IgD-negative memory B cell (primary cell): ENCODE measurements around the gene SCAPER. TPM values are rescaled to one million over a fixed set of nuclear protein-coding genes. Genes with fewer than 3 reads are reported as not detected.
"Not testable (repeated sequence)": the region's sequence is repeated elsewhere in the genome, so short reads cannot be mapped to it uniquely, and the experiment has no call there.

ENCODE experiments used
- H3K27ac Mint-ChIP-seq, 3 donors: one replicate each; pipeline ENCODE4 v1.8.0; 2020 to 2022; ENCODE audit warnings: mild to moderate bottlenecking in 3 of 3, mixed read lengths in 3 of 3, moderate library complexity in 1 of 3
- H3K27me3 Mint-ChIP-seq: one replicate; pipeline ENCODE4 v1.8.0; 2021; ENCODE audit warnings: mixed read lengths
- H3K36me3 Mint-ChIP-seq: one replicate; pipeline ENCODE4 v1.8.0; 2020; ENCODE audit warnings: mild to moderate bottlenecking, mixed read lengths
- H3K4me1 Mint-ChIP-seq, 3 donors: one replicate each; pipeline ENCODE4 v1.8.0; 2020 to 2022; ENCODE audit warnings: mixed read lengths in 3 of 3, mild to moderate bottlenecking in 1 of 3
- H3K4me3 Mint-ChIP-seq, 4 donors: one replicate each; pipeline ENCODE4 v1.8.0; 2020 to 2022; ENCODE audit warnings: mild to moderate bottlenecking in 4 of 4, mixed read lengths in 4 of 4, moderate library complexity in 3 of 4
- H3K9me3 Mint-ChIP-seq, 3 donors: one replicate each; pipeline ENCODE4 v1.8.0; 2020 to 2021; ENCODE audit warnings: mixed read lengths in 3 of 3, mild to moderate bottlenecking in 1 of 3
- polyA plus RNA-seq: library from polyadenylated mRNA; unstranded; fragments of 300-500 nt; fragmentation: Illumina TruSeq; gene quantifications from one replicate; pipeline ENCODE4 v1.2.3, GENCODE V29; 2021

Gene SCAPER
- polyA plus RNA-seq, 1 donor from 2014 or later = 25.6 TPM

DNA sequence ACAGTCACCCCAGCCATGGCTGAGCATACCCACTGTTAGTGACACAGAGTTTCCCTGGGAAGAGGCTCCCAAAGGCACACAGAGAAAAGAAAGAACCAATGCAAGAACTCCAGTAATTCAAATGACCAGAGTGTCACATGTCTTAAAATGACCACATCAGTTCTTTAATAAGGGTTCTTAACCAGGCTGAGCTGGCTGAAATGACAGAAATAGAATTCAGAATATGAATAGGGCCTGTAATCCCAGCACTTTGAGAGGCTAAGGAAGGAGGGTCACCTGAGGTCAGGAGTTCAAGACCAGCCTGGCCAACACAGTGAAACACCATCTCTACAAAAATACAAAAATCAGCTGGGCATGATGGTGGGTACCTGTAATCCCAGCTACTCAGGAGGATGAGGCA is 54.8 kb downstream of the SCAPER start:
- H3K27ac Mint-ChIP-seq, H3K4me3 Mint-ChIP-seq, H3K27me3 Mint-ChIP-seq: not testable (repeated sequence)
- Mint-ChIP-seq H3K9me3 (peaks cover 13 to 22% (median 22%) of the 10 kb centered on the region in 3 donors), H3K4me1 (peaks cover 1 to 16% (median 7%) of the 10 kb centered on the region in 3 donors), H3K36me3 (peaks cover 38% of the 10 kb centered on the region)

DNA sequence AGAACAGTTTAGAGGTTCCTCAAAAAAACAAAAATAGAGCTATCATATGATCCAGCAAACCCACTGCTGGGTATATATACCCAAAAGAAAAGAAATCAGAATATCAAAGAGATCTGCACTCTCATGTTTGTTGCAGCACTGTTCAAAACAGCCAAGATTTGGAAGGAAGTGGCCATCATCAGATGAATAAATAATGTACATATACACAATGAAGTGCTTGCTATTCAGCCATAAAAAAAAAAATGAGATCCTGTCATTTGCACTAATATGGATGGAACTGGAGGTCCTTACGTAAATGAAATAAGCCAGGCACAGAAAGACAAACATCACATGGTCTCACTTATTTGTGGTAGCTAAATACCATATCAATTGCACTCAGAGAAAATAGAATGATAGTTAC is 58.4 kb downstream of the SCAPER start:
- H3K4me3 Mint-ChIP-seq = no peak overlapping the region
- H3K27me3 Mint-ChIP-seq = no peaks in the 10 kb centered on the region
- peaks cover 4 to 9% (median 8%) of the 10 kb centered on the region in 3 donors for H3K9me3 Mint-ChIP-seq
- H3K27ac Mint-ChIP-seq = no peak overlapping the region
- peaks cover 18% of the 10 kb centered on the region for H3K36me3 Mint-ChIP-seq
- H3K4me1 Mint-ChIP-seq = peaks cover 17 to 41% (median 26%) of the 10 kb centered on the region in 3 donors

DNA sequence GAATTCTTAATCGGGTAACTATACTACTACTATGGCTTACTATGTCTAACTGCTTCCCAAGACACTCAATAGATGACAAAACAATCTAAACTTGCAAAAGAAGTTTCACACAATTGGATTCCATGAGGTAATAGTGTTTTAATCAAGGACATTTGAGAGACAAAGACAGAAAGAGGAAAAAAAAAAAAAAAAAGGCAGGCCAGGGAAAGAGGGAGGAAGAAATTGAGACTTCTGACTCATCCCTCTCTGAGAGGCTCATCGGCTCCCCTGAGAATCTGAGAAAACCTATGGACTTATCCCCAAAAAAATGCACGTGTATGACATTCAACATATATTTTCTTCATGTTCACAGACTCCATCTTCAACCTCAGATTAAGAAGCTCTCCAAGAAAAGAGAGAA is 61.0 kb downstream of the SCAPER start:
- Mint-ChIP-seq H3K4me1 (peaks cover 22 to 41% (median 26%) of the 10 kb centered on the region in 3 donors), H3K36me3 (peaks cover 3% of the 10 kb centered on the region), H3K9me3 (no peaks in the 10 kb centered on the region), H3K27ac (no peak overlapping the region), H3K27me3 (no peaks in the 10 kb centered on the region), H3K4me3 (no peak overlapping the region)

DNA sequence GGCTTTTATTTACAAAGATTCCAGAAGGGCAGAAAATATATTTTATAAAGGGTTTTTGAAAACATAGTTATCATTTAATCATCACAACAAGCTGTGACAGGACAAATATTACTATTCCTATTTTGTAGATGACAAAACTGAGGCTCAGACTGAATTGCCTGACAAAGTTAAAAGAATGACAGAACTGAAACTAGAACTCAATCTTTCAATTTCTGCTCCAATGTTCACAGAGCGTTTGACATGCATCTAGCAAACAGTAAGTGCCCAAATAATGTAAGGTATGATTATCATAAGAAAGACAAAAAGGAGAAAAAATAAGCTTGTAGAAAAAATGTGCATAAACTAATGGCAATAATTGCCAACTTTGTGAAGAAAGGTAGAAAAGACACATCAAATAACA is 61.9 kb downstream of the SCAPER start:
- Mint-ChIP-seq H3K36me3 (no peaks in the 10 kb centered on the region), H3K27ac (no peak overlapping the region), H3K9me3 (no peaks in the 10 kb centered on the region)

DNA sequence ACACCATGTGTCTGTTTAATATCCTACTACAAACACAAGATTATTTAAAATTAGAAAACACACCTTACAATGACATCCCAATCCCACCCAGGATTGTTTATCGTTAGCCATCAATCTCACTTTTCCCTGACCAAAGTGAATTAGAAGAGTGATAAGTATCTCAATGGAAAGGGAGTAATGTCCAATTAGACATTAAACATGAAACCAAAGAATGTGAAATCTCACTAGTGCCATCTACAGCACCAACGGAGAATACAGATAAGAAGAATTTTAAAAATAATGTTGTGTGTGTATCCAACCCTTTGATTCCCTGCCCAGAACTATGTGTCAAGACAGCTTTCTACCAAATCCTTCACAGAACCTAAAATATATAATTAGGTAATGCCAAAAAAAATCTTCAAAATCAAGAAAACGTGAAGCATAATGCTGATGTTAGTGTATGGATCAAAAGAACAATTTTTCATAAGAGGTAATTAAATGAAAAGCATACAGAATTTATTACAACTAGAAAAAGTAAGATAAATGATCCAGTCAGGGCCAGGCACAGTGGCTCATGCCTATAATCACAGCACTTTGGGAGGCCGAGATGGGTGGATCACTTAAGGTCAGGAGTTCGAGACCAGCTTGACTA is 64.2 kb downstream of the SCAPER start:
- no peaks in the 10 kb centered on the region for H3K27me3 Mint-ChIP-seq
- no peaks in the 10 kb centered on the region for H3K36me3 Mint-ChIP-seq
- peaks cover 22 to 35% (median 27%) of the 10 kb centered on the region in 3 donors for H3K4me1 Mint-ChIP-seq
- H3K9me3 Mint-ChIP-seq = peaks cover 0 to 9% (median 0%) of the 10 kb centered on the region in 3 donors
- H3K27ac Mint-ChIP-seq = no peak overlapping the region
- no peak overlapping the region for H3K4me3 Mint-ChIP-seq

More for the DNA sequence above, 61.9 kb downstream of the SCAPER start:
- Mint-ChIP-seq H3K27me3 (no peaks in the 10 kb centered on the region), H3K4me1 (peaks cover 22 to 46% (median 26%) of the 10 kb centered on the region in 3 donors), H3K4me3 (no peak overlapping the region)

DNA sequence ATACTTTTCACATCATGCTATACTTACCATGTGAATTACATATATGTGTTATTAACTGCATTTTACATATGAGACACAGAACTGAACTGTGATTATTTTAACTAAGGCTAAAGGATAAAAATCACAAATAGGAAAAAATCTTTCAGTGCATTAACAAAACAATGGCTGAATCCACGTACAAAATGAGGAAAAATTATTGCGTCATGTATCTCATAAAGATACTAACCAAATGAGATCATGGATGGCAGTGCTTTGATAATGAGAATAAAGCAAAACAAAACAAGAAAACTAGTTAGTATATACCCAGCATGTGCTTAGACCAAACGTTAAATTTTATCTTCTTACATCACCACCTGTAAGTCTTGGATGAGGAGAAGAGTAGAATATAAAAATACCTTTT is 66.0 kb downstream of the SCAPER start:
- H3K36me3 Mint-ChIP-seq = peaks cover 8% of the 10 kb centered on the region
- peaks cover 11 to 22% (median 20%) of the 10 kb centered on the region in 3 donors for H3K4me1 Mint-ChIP-seq
- no peak overlapping the region for H3K27ac Mint-ChIP-seq
- H3K4me3 Mint-ChIP-seq = no peak overlapping the region
- no peaks in the 10 kb centered on the region for H3K27me3 Mint-ChIP-seq
- peaks cover 0 to 10% (median 0%) of the 10 kb centered on the region in 3 donors for H3K9me3 Mint-ChIP-seq

DNA sequence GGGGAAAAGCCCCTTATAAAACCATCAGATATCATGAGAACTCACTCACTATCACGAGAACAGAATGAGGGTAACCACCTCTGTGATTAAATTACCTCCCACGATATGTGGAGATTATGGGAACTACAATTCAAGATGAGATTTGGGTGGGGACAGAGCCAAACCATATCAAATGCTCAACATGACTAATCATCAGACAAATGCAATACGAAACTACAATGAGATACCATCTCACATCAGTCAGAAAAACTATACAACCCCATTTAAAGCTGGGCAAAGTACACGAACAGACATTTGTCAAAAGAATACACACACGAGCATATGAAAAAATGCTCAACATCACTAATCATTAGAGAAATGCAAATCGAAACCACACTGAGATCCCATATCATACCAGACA is 67.7 kb downstream of the SCAPER start:
- Mint-ChIP-seq H3K4me3 (no peak overlapping the region), H3K36me3 (peaks cover 14% of the 10 kb centered on the region), H3K27ac (no peak overlapping the region), H3K27me3 (no peaks in the 10 kb centered on the region), H3K9me3 (peaks cover 0 to 23% (median 1%) of the 10 kb centered on the region in 3 donors), H3K4me1 (peaks cover 6 to 13% (median 9%) of the 10 kb centered on the region in 3 donors)

DNA sequence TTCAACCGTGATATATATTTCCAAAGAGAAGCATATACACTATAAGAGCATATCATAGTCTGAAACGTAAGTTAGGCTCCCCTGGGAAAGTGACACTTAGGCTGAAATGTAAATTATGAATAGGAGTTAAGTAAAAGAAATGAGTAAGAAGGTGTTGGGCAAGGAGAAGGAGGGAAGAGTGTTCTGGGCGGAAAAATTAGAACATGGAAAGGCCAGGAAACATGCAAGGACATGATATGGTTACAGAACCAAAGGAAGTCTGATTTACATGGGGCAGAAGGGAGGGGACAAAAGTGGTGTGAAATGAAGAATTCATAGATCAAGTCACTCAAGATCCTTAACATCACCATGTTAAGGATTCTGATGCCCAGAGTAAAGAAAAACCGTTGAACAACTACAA is 75.2 kb downstream of the SCAPER start:
- Mint-ChIP-seq H3K27me3 (no peaks in the 10 kb centered on the region), H3K9me3 (peaks cover 0 to 14% (median 1%) of the 10 kb centered on the region in 3 donors), H3K4me1 (peaks cover 3 to 11% (median 3%) of the 10 kb centered on the region in 3 donors), H3K4me3 (no peak overlapping the region), H3K27ac (no peak overlapping the region), H3K36me3 (peaks cover 12% of the 10 kb centered on the region)

DNA sequence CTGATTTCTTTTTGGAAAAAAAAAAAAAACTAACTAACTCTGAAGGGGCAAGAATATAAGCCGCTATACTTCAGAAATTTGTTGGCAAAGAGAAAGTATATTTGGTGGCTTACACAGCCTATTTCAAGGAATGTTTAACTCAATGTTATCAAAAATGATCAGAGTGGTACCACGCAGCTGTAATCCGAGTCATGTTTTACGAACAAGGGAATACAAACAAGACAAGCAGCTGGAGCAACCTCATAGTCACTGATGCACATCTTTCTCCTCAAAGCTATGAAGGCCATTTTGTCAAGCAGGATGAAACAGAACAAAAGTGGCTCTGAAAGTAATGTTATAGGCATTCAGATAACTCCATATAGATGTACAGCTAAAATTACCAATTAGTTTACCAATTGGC is 81.2 kb downstream of the SCAPER start:
- Mint-ChIP-seq H3K36me3 (peaks cover 4% of the 10 kb centered on the region), H3K9me3 (no peaks in the 10 kb centered on the region), H3K27ac (no peak overlapping the region), H3K4me1 (peaks cover 1 to 12% (median 5%) of the 10 kb centered on the region in 3 donors), H3K4me3 (no peak overlapping the region), H3K27me3 (no peaks in the 10 kb centered on the region)

DNA sequence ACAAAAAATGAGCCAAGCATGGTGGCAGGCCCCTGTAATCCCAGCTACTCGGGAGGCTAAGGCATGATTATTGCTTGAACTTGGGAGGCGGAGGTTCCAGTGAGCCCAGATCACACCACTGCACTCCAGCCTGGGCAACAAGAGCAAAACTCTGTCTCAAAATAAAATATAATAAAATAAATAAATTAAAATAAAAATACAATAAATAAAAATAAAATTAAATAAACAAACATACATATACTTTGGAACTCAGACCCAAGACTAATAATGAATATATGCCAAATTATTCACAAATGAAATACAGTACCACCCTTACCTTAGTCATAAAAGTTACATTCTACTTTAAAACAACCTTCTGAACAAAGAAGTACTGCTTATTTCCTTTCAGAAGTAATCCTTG is 81.8 kb downstream of the SCAPER start:
- H3K36me3 Mint-ChIP-seq = peaks cover 5% of the 10 kb centered on the region
- peaks cover 4 to 14% (median 5%) of the 10 kb centered on the region in 3 donors for H3K4me1 Mint-ChIP-seq
- H3K9me3 Mint-ChIP-seq = no peaks in the 10 kb centered on the region
- H3K27me3 Mint-ChIP-seq = no peaks in the 10 kb centered on the region
- no peak overlapping the region for H3K27ac Mint-ChIP-seq
- no peak overlapping the region for H3K4me3 Mint-ChIP-seq

DNA sequence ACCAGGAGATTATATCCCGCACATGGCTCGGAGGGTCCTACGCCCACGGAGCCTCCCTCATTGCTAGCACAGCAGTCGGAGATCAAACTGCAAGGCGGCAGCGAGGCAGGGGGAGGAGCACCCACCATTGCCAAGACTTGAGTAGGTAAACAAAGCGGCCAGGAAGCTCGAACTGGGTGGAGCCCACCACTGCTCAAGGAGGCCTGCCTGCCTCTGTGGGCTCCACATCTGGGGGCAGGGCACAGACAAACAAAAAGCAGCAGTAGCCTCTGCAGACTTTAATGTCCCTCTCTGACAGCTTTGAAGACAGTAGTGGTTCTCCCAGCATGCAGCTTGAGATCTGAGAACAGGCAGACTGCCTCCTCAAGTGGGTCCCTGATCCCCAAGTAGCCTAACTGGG is 86.2 kb downstream of the SCAPER start:
- not testable (repeated sequence) for H3K9me3 Mint-ChIP-seq, H3K36me3 Mint-ChIP-seq, H3K27me3 Mint-ChIP-seq, H3K27ac Mint-ChIP-seq, H3K4me3 Mint-ChIP-seq
- peaks cover 3 to 14% (median 6%) of the 10 kb centered on the region in 3 donors for H3K4me1 Mint-ChIP-seq

DNA sequence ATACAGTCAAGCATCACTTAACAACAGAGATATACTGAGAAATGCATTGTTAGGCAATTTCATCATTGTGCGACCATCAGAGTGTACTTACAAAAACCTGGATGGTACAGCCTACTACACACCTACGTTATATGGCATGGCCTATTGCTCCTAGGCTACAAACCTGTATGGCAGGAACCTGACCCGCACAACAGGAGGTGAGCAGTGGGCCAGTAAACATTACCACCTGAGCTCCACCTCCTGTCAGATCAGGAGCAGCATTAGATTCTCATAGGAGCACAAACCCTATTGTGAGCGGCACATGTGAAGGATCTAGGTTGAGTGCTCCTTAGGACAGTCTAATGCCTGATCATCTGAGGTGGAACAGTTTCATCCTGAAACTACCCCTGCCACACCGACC is 89.7 kb downstream of the SCAPER start:
- peaks cover 9% of the 10 kb centered on the region for H3K36me3 Mint-ChIP-seq
- peaks cover 6 to 23% (median 9%) of the 10 kb centered on the region in 3 donors for H3K4me1 Mint-ChIP-seq
- H3K27ac Mint-ChIP-seq = peak overlapping the region in 1 of 3 donors; percentile 74
- H3K4me3 Mint-ChIP-seq = no peak overlapping the region
- no peaks in the 10 kb centered on the region for H3K27me3 Mint-ChIP-seq
- H3K9me3 Mint-ChIP-seq = peaks cover 0 to 8% (median 3%) of the 10 kb centered on the region in 3 donors

DNA sequence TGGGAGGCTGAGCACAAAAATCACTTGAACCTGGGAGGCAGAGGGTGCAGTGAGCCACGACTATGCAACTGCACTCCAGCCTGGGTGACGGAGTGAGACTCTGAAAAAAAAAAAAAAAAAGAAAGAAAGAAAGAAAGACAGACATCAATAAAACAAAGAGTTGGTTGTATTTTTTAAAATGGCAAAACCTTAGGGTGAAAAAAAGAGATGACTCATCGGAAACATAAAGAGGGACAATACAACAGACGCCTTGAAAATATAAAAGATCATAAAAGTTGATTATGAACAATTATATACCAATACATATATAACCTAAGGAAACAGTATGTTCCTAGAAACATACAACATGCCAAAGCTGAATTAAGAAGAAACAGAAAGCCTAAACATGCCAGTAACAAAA is 92.8 kb downstream of the SCAPER start:
- Mint-ChIP-seq H3K27me3 (no peaks in the 10 kb centered on the region), H3K27ac (no peak overlapping the region), H3K36me3 (peaks cover 10% of the 10 kb centered on the region), H3K4me1 (peaks cover 2 to 28% (median 16%) of the 10 kb centered on the region in 3 donors), H3K4me3 (no peak overlapping the region), H3K9me3 (peaks cover 3 to 8% (median 3%) of the 10 kb centered on the region in 3 donors)

DNA sequence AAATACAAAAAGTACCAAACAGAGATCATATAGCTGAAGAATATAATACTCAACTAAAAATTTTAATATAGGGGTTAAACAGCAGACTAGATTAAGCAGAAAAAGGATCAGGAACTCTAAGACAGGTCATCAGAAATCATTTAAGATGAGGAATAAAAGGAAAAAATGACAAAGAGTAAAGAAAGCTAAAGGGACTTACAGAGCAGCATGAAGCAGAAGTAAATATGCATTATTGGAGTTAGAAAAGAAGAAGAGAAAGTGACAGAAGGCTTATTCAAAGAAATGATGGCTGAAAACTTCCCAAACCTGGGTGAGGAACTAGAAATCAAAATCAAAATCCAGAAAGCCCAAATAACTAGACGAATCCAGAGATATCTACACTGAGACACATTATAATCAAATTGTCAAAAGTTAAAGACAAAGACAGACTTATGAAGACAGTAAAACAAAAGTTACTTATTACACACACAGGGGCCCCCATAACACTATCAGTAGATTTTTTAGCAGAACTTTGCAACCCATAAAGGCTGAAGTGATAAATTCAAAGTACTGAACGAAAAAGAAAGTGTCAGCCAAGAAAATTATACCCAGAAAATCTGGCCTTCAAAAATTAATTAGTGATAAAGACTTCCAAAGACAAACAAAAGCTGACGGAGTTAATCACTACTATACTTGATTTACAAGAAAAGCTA is 95.6 kb downstream of the SCAPER start:
- Mint-ChIP-seq H3K36me3 (peaks cover 10% of the 10 kb centered on the region), H3K9me3 (peaks cover 0 to 3% (median 2%) of the 10 kb centered on the region in 3 donors), H3K4me1 (peaks cover 2 to 27% (median 12%) of the 10 kb centered on the region in 3 donors), H3K4me3 (no peak overlapping the region), H3K27me3 (no peaks in the 10 kb centered on the region), H3K27ac (no peak overlapping the region)

DNA sequence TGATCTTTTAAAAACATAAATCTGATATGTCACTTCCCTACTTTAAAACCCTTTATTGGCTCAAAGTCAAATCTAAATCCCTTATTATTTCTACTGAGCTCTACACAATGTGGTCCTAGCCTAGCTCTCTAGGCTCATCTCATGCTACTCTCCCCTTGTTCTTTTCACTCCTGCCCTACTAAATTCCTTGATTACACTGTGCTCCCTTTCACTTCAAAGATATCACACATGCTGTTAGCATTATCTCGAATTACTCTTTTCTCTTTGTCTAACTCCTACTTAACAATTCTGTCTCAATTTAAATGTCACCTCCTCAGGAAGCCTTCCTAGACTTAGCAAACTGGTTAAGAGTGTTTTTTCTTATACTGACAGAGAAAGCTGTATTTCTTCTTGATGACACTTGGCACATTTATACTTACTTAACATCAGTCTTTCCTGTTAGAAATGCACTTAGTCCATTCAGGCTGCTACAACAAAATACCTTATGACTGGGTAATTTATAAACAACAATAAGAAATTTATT is 102.0 kb downstream of the SCAPER start:
- no peaks in the 10 kb centered on the region for H3K27me3 Mint-ChIP-seq
- no peak overlapping the region for H3K27ac Mint-ChIP-seq
- H3K36me3 Mint-ChIP-seq = peaks cover 20% of the 10 kb centered on the region
- no peaks in the 10 kb centered on the region for H3K9me3 Mint-ChIP-seq
- H3K4me1 Mint-ChIP-seq = peaks cover 0 to 1% (median 0%) of the 10 kb centered on the region in 3 donors
- no peak overlapping the region for H3K4me3 Mint-ChIP-seq
